HepG2 (cell line): Measurements from ENCODE around the gene DACT2. TPM values are rescaled to one million over a fixed set of nuclear protein-coding genes. Genes with fewer than 3 reads are reported as not detected.

Experiments
- ATAC-seq: fragments of 200-7000 bp; cut with Tn5 transposase; 3 replicates; pipeline ENCODE4 v1.9.1; 2020; ENCODE audit warnings: mild to moderate bottlenecking, moderate library complexity
- BruUV-seq: library from RNA; stranded (reverse); fragments of 400-500 nt; replicated peaks from 2 replicates; lab custom pipeline; 2021; lab: Mats Ljungman, UMichigan
- CTCF ChIA-PET: fragments of 300-600 bp; formaldehyde crosslinking; extraction: SDS; loops from one replicate; lab custom pipeline; 2021; ENCODE audit warnings: low total read pairs, inconsistent platforms, low intra/inter-chr PET ratio; lab: Yijun Ruan, JAX
- POLR2A ChIA-PET: fragments of 350-600 bp; sonication (Branson Sonifier 250); formaldehyde crosslinking; loops from one replicate; lab custom pipeline; 2020; ENCODE audit warnings: antibody characterized with exemption, inconsistent platforms; lab: Yijun Ruan, JAX
- DNase-seq: peaks from one replicate; pipeline ENCODE4 v3.0.0-alpha.2; 2015; ENCODE audit warnings: low spot score
- FAIRE-seq: peaks from 3 replicates; lab custom pipeline; 2011; peaks lifted over from hg19 to GRCh38; lab: Jason Lieb, UNC
- H2AFZ ChIP-seq: one replicate; pipeline ENCODE4 v1.6.1; 2011; ENCODE audit warnings: low read length, inconsistent platforms
- H3K27ac ChIP-seq: fragments of 300-600 bp; 3 replicates; pipeline ENCODE4 v1.8.0; 2011; ENCODE audit warnings: mixed run types, mild to moderate bottlenecking, mixed read lengths, low read length, inconsistent platforms; ENCODE audit not compliant: insufficient read depth; ENCODE audit errors: extremely low read length
- H3K27me3 ChIP-seq, 2 experiments: fragments of 200-600 bp in 1 of 2; 2 replicates in 1 of 2; 3 replicates in 1 of 2; pipeline versions ENCODE4 v1.6.0 to v1.8.0; 2011; ENCODE audit warnings: low read length in 2 of 2, mild to moderate bottlenecking in 2 of 2, moderate library complexity in 2 of 2, inconsistent platforms in 1 of 2; ENCODE audit not compliant: insufficient read depth in 2 of 2, control insufficient read depth in 1 of 2
- H3K36me3 ChIP-seq, 2 experiments: fragments of 200-600 bp in 1 of 2; replicated peaks in 1 of 2; 2 replicates in 1 of 2; 3 replicates in 1 of 2; pipeline versions ENCODE4 v1.5.1 to v1.8.0; 2011; ENCODE audit warnings: low read length in 2 of 2, inconsistent platforms in 1 of 2; ENCODE audit not compliant: insufficient read depth in 2 of 2, control insufficient read depth in 1 of 2
- H3K4me1 ChIP-seq: 2 replicates; pipeline ENCODE4 v1.5.1; 2012; ENCODE audit warnings: low read length, inconsistent platforms; ENCODE audit not compliant: insufficient read depth
- H3K4me2 ChIP-seq: 2 replicates; pipeline ENCODE4 v1.6.0; 2011; ENCODE audit warnings: low read depth, low read length, inconsistent platforms
- H3K4me3 ChIP-seq, 3 experiments: fragments of 200-600 bp in 1 of 3; sonication (generic), shearing (Covaris generic) in 1 of 3; replicated peaks in 1 of 3; 2 replicates each; pipeline ENCODE4 v1.5.1; 2011 to 2016; ENCODE audit warnings: low read length in 3 of 3, inconsistent platforms in 2 of 3, low read depth in 2 of 3, mild to moderate bottlenecking in 2 of 3, control low read depth in 1 of 3, mixed read lengths in 1 of 3; ENCODE audit not compliant: insufficient read depth in 1 of 3
- H3K79me2 ChIP-seq: one replicate; pipeline ENCODE4 v1.6.1; 2011; ENCODE audit warnings: low read length, inconsistent platforms; ENCODE audit not compliant: insufficient read depth
- H3K9ac ChIP-seq: 2 replicates; pipeline ENCODE4 v1.6.0; 2011; ENCODE audit warnings: mild to moderate bottlenecking, low read depth, low read length, inconsistent platforms; ENCODE audit not compliant: insufficient read depth
- H3K9me3 ChIP-seq: 2 replicates; pipeline ENCODE4 v1.5.1; 2012; ENCODE audit warnings: mild to moderate bottlenecking, low read length
- H4K20me1 ChIP-seq: 2 replicates; pipeline ENCODE4 v1.6.0; 2011; ENCODE audit warnings: inconsistent platforms, mild to moderate bottlenecking, low read length, moderate library complexity; ENCODE audit not compliant: insufficient read depth
- ATF7-NPFF ChIP-seq: sonication (generic); formaldehyde crosslinking; IDR thresholded peaks from 2 replicates; pipeline ENCODE4 v1.8.1; 2023; ENCODE audit warnings: mild to moderate bottlenecking, low read depth, missing genetic modification reagents, moderate library complexity
- HNRNPLL ChIP-seq: fragments of 200-400 bp; formaldehyde crosslinking; IDR thresholded peaks from 2 replicates; pipeline ENCODE4 v1.6.1; 2017; ENCODE audit warnings: mild to moderate bottlenecking, low read depth, low read length; ENCODE audit not compliant: poor library complexity, severe bottlenecking
- KAT7 ChIP-seq: IDR thresholded peaks from 2 replicates; pipeline ENCODE4 v1.6.1; 2018; ENCODE audit warnings: borderline replicate concordance, missing compliant biosample characterization
- KLF13 ChIP-seq: sonication (generic); formaldehyde crosslinking; IDR thresholded peaks from 2 replicates; pipeline ENCODE4 v1.4.0; 2020; ENCODE audit warnings: mild to moderate bottlenecking, missing genetic modification reagents
- MBD4 ChIP-seq: IDR thresholded peaks from 2 replicates; pipeline ENCODE4 v1.6.1; 2012; ENCODE audit warnings: low read length, inconsistent platforms, borderline replicate concordance
- MYC ChIP-seq: sonication (generic); formaldehyde crosslinking; IDR thresholded peaks from 2 replicates; pipeline ENCODE4 v1.9.0; 2021; ENCODE audit warnings: missing genetic modification reagents, borderline replicate concordance
- NFE2 ChIP-seq: sonication (generic); formaldehyde crosslinking; IDR thresholded peaks from 2 replicates; pipeline ENCODE4 v1.4.0; 2020; ENCODE audit warnings: missing genetic modification reagents
- PPARG ChIP-seq: conservative IDR thresholded peaks from 2 replicates; pipeline ENCODE4 v1.6.1; 2016; ENCODE audit warnings: missing biosample characterization, missing genetic modification reagents
- ZNF224 ChIP-seq: sonication (generic); formaldehyde crosslinking; IDR thresholded peaks from 2 replicates; pipeline ENCODE4 v1.5.0; 2020; ENCODE audit warnings: mild to moderate bottlenecking, missing genetic modification reagents
- ZNF274 ChIP-seq: sonication (generic); formaldehyde crosslinking; IDR thresholded peaks from 2 replicates; pipeline ENCODE4 v1.5.1; 2020; ENCODE audit warnings: mild to moderate bottlenecking, missing genetic modification reagents
- ZNF460 ChIP-seq: sonication (generic); formaldehyde crosslinking; IDR thresholded peaks from 2 replicates; pipeline ENCODE4 v1.5.1; 2020; ENCODE audit warnings: missing genetic modification reagents, mild to moderate bottlenecking, borderline replicate concordance
- ZNF558 ChIP-seq: sonication (generic); formaldehyde crosslinking; IDR thresholded peaks from 2 replicates; pipeline ENCODE4 v1.9.0; 2022; ENCODE audit warnings: mild to moderate bottlenecking, missing genetic modification reagents, borderline replicate concordance
- ZNF652 ChIP-seq: IDR thresholded peaks from 2 replicates; pipeline ENCODE4 v1.6.1; 2016; ENCODE audit warnings: low read depth, borderline replicate concordance
- ZNF678 ChIP-seq: sonication (generic); formaldehyde crosslinking; IDR thresholded peaks from 2 replicates; pipeline ENCODE4 v1.4.0; 2020; ENCODE audit warnings: mild to moderate bottlenecking, missing genetic modification reagents
- ZNF841 ChIP-seq: sonication (generic); formaldehyde crosslinking; IDR thresholded peaks from 2 replicates; pipeline ENCODE4 v1.8.1; 2023; ENCODE audit warnings: missing genetic modification reagents, borderline replicate concordance
- WGBS: methylation state at CpG from one replicate; pipeline ENCODE4 v1.1.6; 2017; ENCODE audit warnings: low lambda C conversion rate; 5-methylcytosine and 5-hydroxymethylcytosine counted together
- in situ Hi-C: cut with HindIII; loops from 2 replicates; pipeline ENCODE4 v1.10.0; 2017; ENCODE audit warnings: low pct_unique_long_range_greater_than_20kb; ENCODE audit not compliant: extremely low pct_ligation_motif_present
- intact Hi-C: fragments of 100-400 bp; cut with micrococcal nuclease; formaldehyde crosslinking; loops from one replicate; pipeline ENCODE4 v1.10.0; 2022; ENCODE audit not compliant: unreplicated experiment
- polyA plus RNA-seq, 8 experiments: library from polyadenylated mRNA; depleted of rRNA in 3 of 8; stranded (reverse) in 7 of 8; unstranded in 1 of 8; fragments of >200 nt; fragmentation: Illumina TruSeq in 4 of 8; extraction: Trizol in 4 of 8; gene quantifications; 2 replicates each; pipeline versions ENCODE4 v1.2.1 to v1.2.3, GENCODE V29; 2011 to 2016; ENCODE audit warnings: low read depth in 4 of 8, missing spikeins in 1 of 8, mixed read lengths in 1 of 8; ENCODE audit not compliant: insufficient read depth in 1 of 8
- total RNA-seq, 5 experiments: library from RNA; depleted of rRNA; stranded (reverse); fragments of >200 nt; fragmentation: Illumina TruSeq; extraction: Trizol; gene quantifications; 2 replicates each; pipeline ENCODE4 v1.2.3, GENCODE V29; 2016; ENCODE audit warnings: low read depth in 1 of 5
- TF ChIP-seq, protein P1 (sequence below): sonication (generic); formaldehyde crosslinking; IDR thresholded peaks from 2 replicates; pipeline ENCODE4 v1.8.0; 2022; ENCODE audit warnings: mild to moderate bottlenecking, missing genetic modification reagents; ENCODE audit not compliant: insufficient replicate concordance
- TF ChIP-seq, protein P2 (sequence below): sonication (generic); formaldehyde crosslinking; IDR thresholded peaks from 2 replicates; pipeline ENCODE4 v1.5.0; 2020; ENCODE audit warnings: mild to moderate bottlenecking, missing genetic modification reagents, borderline replicate concordance
- TF ChIP-seq, protein P3 (sequence below): sonication (generic); formaldehyde crosslinking; IDR thresholded peaks from 2 replicates; pipeline ENCODE4 v1.5.0; 2020; ENCODE audit warnings: mild to moderate bottlenecking, missing genetic modification reagents

DACT2 gene
- total and polyA plus RNA-seq, 2 of the 13 experiments (the other 11 are each of a cell fraction or from before 2014, with no cell fraction given), result 0.15 TPM; not detected in 1

DNA sequence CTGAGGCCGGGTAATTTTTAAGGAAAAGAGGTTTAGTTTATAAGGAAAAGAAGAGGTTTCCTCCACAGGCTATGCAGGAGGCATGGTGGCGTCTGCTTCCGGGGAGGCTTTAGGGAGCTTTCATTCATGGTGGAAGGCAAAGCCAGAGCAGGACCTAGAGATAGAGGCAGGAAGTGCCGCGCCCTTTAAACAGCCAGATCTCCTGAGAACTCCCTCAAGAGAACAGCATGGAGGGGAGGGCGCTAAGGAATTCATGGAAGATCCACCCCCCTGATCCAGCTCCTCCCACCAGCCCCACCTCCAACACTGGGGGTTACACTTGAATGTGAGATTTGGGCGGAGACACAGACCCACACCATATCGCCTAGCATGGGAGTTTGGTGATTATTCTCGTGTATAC, 13.9 kb upstream of the DACT2 start:
- Histone ChIP-seq H2AFZ (no peak overlapping the region), H3K27ac (no peak overlapping the region), H3K27me3 (no peaks in the 10 kb centered on the region), H4K20me1 (no peaks in the 10 kb centered on the region), H3K9me3 (no peaks in the 10 kb centered on the region), H3K79me2 (no peaks in the 10 kb centered on the region), H3K36me3 (no peaks in the 10 kb centered on the region), H3K4me3 (no peak overlapping the region), H3K9ac (no peak overlapping the region), H3K4me2 (no peak overlapping the region), H3K4me1 (peaks cover 64% of the 10 kb centered on the region)
- WGBS, result 83% methylated on average over 9 of the region's 9 CpGs
- intact Hi-C loops, result no loop called here
- ATAC-seq, result no peak
- no peak for DNase-seq
- in situ Hi-C loops, result no loop called here
- POLR2A ChIA-PET, result no interaction called here
- BruUV-seq, result no TSS peak
- FAIRE-seq, result no peak
- CTCF ChIA-PET, result interaction anchor here (1.2 kb wide), 1 partner anchor 132 kb away, joined by 3 read pairs; no protein-coding TSS in a partner anchor
- no peak for TF ChIP-seq HNRNPLL
- TF ChIP-seq, protein P1, sequence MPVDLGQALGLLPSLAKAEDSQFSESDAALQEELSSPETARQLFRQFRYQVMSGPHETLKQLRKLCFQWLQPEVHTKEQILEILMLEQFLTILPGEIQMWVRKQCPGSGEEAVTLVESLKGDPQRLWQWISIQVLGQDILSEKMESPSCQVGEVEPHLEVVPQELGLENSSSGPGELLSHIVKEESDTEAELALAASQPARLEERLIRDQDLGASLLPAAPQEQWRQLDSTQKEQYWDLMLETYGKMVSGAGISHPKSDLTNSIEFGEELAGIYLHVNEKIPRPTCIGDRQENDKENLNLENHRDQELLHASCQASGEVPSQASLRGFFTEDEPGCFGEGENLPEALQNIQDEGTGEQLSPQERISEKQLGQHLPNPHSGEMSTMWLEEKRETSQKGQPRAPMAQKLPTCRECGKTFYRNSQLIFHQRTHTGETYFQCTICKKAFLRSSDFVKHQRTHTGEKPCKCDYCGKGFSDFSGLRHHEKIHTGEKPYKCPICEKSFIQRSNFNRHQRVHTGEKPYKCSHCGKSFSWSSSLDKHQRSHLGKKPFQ (CRISPR knock-in tag), result no peak
- TF ChIP-seq KAT7 (CRISPR knock-in tag), result no peak
- TF ChIP-seq ZNF841 (CRISPR knock-in tag), result no peak
- no peak for TF ChIP-seq ZNF274
- no peak for TF ChIP-seq ATF7-NPFF (CRISPR knock-in tag)
- TF ChIP-seq NFE2, result no peak
- TF ChIP-seq MBD4, result no peak
- TF ChIP-seq ZNF558 (CRISPR knock-in tag), result no peak
- TF ChIP-seq PPARG (CRISPR knock-in tag), result no peak
- TF ChIP-seq ZNF678 (CRISPR knock-in tag), result no peak
- TF ChIP-seq, protein P2, sequence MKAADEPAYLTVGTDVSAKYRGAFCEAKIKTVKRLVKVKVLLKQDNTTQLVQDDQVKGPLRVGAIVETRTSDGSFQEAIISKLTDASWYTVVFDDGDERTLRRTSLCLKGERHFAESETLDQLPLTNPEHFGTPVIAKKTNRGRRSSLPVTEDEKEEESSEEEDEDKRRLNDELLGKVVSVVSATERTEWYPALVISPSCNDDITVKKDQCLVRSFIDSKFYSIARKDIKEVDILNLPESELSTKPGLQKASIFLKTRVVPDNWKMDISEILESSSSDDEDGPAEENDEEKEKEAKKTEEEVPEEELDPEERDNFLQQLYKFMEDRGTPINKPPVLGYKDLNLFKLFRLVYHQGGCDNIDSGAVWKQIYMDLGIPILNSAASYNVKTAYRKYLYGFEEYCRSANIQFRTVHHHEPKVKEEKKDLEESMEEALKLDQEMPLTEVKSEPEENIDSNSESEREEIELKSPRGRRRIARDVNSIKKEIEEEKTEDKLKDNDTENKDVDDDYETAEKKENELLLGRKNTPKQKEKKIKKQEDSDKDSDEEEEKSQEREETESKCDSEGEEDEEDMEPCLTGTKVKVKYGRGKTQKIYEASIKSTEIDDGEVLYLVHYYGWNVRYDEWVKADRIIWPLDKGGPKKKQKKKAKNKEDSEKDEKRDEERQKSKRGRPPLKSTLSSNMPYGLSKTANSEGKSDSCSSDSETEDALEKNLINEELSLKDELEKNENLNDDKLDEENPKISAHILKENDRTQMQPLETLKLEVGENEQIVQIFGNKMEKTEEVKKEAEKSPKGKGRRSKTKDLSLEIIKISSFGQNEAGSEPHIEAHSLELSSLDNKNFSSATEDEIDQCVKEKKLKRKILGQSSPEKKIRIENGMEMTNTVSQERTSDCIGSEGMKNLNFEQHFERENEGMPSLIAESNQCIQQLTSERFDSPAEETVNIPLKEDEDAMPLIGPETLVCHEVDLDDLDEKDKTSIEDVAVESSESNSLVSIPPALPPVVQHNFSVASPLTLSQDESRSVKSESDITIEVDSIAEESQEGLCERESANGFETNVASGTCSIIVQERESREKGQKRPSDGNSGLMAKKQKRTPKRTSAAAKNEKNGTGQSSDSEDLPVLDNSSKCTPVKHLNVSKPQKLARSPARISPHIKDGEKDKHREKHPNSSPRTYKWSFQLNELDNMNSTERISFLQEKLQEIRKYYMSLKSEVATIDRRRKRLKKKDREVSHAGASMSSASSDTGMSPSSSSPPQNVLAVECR (CRISPR knock-in tag), result no peak
- TF ChIP-seq KLF13 (CRISPR knock-in tag), result no peak
- TF ChIP-seq, protein P3, sequence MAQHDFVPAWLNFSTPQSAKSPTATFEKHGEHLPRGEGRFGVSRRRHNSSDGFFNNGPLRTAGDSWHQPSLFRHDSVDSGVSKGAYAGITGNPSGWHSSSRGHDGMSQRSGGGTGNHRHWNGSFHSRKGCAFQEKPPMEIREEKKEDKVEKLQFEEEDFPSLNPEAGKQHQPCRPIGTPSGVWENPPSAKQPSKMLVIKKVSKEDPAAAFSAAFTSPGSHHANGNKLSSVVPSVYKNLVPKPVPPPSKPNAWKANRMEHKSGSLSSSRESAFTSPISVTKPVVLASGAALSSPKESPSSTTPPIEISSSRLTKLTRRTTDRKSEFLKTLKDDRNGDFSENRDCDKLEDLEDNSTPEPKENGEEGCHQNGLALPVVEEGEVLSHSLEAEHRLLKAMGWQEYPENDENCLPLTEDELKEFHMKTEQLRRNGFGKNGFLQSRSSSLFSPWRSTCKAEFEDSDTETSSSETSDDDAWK (CRISPR knock-in tag), result no peak
- no peak for TF ChIP-seq ZNF224
- TF ChIP-seq ZNF460 (CRISPR knock-in tag), result no peak
- no peak for TF ChIP-seq ZNF652
- no peak for TF ChIP-seq MYC (CRISPR knock-in tag)
